ENCODE results near the gene SETD3. TPM values are rescaled to one million over a fixed set of nuclear protein-coding genes. Genes with fewer than 3 reads are reported as not detected.

Gene SETD3
- total RNA-seq, 1 donor from 2014 or later = 62.8 TPM

DNA sequence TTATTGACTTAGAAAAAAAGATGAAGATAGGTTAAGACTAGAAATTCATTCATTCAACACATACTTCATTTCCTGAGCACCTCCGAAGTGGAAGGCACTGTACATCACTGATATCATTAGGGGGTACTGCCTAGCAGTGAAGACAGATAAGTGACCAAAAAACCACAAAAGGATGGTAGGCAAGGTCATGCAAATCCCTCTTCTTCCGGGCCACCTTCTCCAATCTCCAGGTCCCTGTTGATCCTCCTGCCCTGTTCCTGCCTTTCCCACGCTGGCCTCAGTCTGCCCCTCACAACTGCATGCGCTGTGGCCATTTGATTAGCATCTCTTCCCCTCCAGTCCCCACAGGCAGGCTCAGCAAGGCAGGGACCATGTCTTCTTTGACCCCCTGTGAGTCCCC, 60.8 kb downstream of the SETD3 start:
- no peaks in the 10 kb centered on the region for H3K9me3 Mint-ChIP-seq (ENCODE audit: unreplicated experiment)
- H3K4me3 Mint-ChIP-seq (ENCODE audit: unreplicated experiment) = no peak overlapping the region
- H3K4me2 ChIP-seq (ENCODE audit: low read length) = no peak overlapping the region
- H3K9ac ChIP-seq (ENCODE audit: low read length) = no peak overlapping the region
- no peak overlapping the region for H3K4me3 ChIP-seq (ENCODE audit: insufficient read depth, low read depth, low read length)
- H3K27me3 ChIP-seq (ENCODE audit: insufficient read depth, low read length) = no peaks in the 10 kb centered on the region
- no peaks in the 10 kb centered on the region for H3K9me3 ChIP-seq (ENCODE audit: insufficient read depth, low read depth, low read length)
- H3K27ac ChIP-seq (ENCODE audit: low read depth, low read length) = no peak overlapping the region
- no peaks in the 10 kb centered on the region for H3K36me3 ChIP-seq (ENCODE audit: insufficient read depth, low read length)
- H3K4me1 ChIP-seq (ENCODE audit: insufficient read depth, low read length) = no peaks in the 10 kb centered on the region
- H2AFZ ChIP-seq (ENCODE audit: low read depth, low read length) = no peak overlapping the region
- FAIRE-seq (no peak), DNase-seq (ENCODE audit: low read depth) (no peak)
- H4K20me1 ChIP-seq (ENCODE audit: insufficient read depth, low read length) = peaks cover 14% of the 10 kb centered on the region
- no peak overlapping the region for H3K27ac Mint-ChIP-seq (ENCODE audit: unreplicated experiment)
- no peaks in the 10 kb centered on the region for H3K79me2 ChIP-seq (ENCODE audit: insufficient read depth, low read length)
- peaks cover 2% of the 10 kb centered on the region for H3K36me3 Mint-ChIP-seq (ENCODE audit: low read depth, unreplicated experiment)
- peaks cover 19% of the 10 kb centered on the region for H3K4me1 Mint-ChIP-seq (ENCODE audit: low read depth, unreplicated experiment)
- TF ChIP-seq, protein P1, sequence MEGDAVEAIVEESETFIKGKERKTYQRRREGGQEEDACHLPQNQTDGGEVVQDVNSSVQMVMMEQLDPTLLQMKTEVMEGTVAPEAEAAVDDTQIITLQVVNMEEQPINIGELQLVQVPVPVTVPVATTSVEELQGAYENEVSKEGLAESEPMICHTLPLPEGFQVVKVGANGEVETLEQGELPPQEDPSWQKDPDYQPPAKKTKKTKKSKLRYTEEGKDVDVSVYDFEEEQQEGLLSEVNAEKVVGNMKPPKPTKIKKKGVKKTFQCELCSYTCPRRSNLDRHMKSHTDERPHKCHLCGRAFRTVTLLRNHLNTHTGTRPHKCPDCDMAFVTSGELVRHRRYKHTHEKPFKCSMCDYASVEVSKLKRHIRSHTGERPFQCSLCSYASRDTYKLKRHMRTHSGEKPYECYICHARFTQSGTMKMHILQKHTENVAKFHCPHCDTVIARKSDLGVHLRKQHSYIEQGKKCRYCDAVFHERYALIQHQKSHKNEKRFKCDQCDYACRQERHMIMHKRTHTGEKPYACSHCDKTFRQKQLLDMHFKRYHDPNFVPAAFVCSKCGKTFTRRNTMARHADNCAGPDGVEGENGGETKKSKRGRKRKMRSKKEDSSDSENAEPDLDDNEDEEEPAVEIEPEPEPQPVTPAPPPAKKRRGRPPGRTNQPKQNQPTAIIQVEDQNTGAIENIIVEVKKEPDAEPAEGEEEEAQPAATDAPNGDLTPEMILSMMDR (IDR thresholded peaks at IDR 0.05; ENCODE audit: insufficient read depth, low read depth, low read length) = no peak
- no peak for TF ChIP-seq EZH2 (IDR thresholded peaks at IDR 0.05; ENCODE audit: insufficient read depth, low read length)
- no peaks in the 10 kb centered on the region for H3K27me3 Mint-ChIP-seq (ENCODE audit: low read depth, unreplicated experiment)

DNA sequence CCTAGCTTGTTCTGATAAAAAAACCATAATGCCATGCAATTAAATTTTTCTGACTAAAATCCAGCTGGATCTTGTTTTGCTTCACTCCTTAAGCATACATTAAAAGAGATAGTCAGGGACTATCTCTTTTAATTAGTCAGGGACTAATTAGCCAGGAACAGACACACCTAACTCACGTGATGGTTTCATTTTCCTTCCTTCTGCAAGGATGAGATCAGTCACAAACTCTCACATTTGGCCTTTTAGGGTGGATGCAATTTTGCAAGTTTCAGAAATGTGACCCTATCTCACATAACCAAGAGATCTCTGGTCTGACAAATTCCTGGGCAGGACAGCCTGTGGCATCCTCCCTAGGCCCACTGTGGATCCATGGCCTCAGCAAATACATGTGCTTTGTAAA, 62.4 kb downstream of the SETD3 start:
- no peak for DNase-seq (ENCODE audit: low read depth)
- Histone ChIP-seq H3K4me3 (ENCODE audit: insufficient read depth, low read depth, low read length) (no peak overlapping the region), H3K9ac (ENCODE audit: low read length) (no peak overlapping the region), H3K27ac (ENCODE audit: low read depth, low read length) (no peak overlapping the region), H3K4me2 (ENCODE audit: low read length) (no peak overlapping the region), H3K27me3 (ENCODE audit: insufficient read depth, low read length) (no peaks in the 10 kb centered on the region), H2AFZ (ENCODE audit: low read depth, low read length) (no peak overlapping the region), H3K36me3 (ENCODE audit: insufficient read depth, low read length) (no peaks in the 10 kb centered on the region), H4K20me1 (ENCODE audit: insufficient read depth, low read length) (peaks cover 14% of the 10 kb centered on the region), H3K79me2 (ENCODE audit: insufficient read depth, low read length) (no peaks in the 10 kb centered on the region), H3K9me3 (ENCODE audit: insufficient read depth, low read depth, low read length) (no peaks in the 10 kb centered on the region), H3K4me1 (ENCODE audit: insufficient read depth, low read length) (no peaks in the 10 kb centered on the region)
- Mint-ChIP-seq H3K27ac (ENCODE audit: unreplicated experiment) (no peak overlapping the region), H3K36me3 (ENCODE audit: low read depth, unreplicated experiment) (peaks cover 2% of the 10 kb centered on the region), H3K4me3 (ENCODE audit: unreplicated experiment) (no peak overlapping the region), H3K27me3 (ENCODE audit: low read depth, unreplicated experiment) (no peaks in the 10 kb centered on the region), H3K9me3 (ENCODE audit: unreplicated experiment) (no peaks in the 10 kb centered on the region), H3K4me1 (ENCODE audit: low read depth, unreplicated experiment) (peaks cover 14% of the 10 kb centered on the region)
- FAIRE-seq = no peak
- TF ChIP-seq, protein P1 (IDR thresholded peaks at IDR 0.05; ENCODE audit: insufficient read depth, low read depth, low read length) = no peak
- TF ChIP-seq EZH2 (IDR thresholded peaks at IDR 0.05; ENCODE audit: insufficient read depth, low read length) = no peak

DNA sequence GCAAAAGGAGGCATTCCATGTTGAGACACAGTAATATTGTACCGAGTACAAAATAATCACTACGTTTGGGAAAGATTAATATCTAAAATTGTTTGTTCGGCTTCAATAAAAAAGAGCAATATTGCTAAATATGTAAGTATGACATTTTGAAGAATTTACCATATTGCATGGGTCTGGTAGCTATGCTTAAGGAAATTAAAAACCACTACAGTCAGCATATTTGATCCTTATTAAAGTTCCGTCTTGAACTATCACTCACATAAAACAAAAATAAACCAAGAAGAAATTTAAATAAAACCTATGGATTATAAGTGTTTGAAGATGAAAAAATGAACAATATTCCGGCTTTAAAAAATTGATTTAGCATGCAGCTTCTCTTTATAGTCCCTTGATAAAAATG, 63.8 kb downstream of the SETD3 start:
- H3K4me1 Mint-ChIP-seq (ENCODE audit: low read depth, unreplicated experiment) = peaks cover 27% of the 10 kb centered on the region
- H3K36me3 ChIP-seq (ENCODE audit: insufficient read depth, low read length) = no peaks in the 10 kb centered on the region
- H3K36me3 Mint-ChIP-seq (ENCODE audit: low read depth, unreplicated experiment) = peaks cover 2% of the 10 kb centered on the region
- H3K4me3 ChIP-seq (ENCODE audit: insufficient read depth, low read depth, low read length) = no peak overlapping the region
- H2AFZ ChIP-seq (ENCODE audit: low read depth, low read length) = no peak overlapping the region
- H3K4me3 Mint-ChIP-seq (ENCODE audit: unreplicated experiment) = no peak overlapping the region
- DNase-seq (ENCODE audit: low read depth) = no peak
- peaks cover 12% of the 10 kb centered on the region for H4K20me1 ChIP-seq (ENCODE audit: insufficient read depth, low read length)
- no peaks in the 10 kb centered on the region for H3K9me3 Mint-ChIP-seq (ENCODE audit: unreplicated experiment)
- H3K9me3 ChIP-seq (ENCODE audit: insufficient read depth, low read depth, low read length) = no peaks in the 10 kb centered on the region
- no peaks in the 10 kb centered on the region for H3K27me3 Mint-ChIP-seq (ENCODE audit: low read depth, unreplicated experiment)
- no peak overlapping the region for H3K4me2 ChIP-seq (ENCODE audit: low read length)
- H3K27me3 ChIP-seq (ENCODE audit: insufficient read depth, low read length) = no peaks in the 10 kb centered on the region
- H3K27ac Mint-ChIP-seq (ENCODE audit: unreplicated experiment) = no peak overlapping the region
- TF ChIP-seq, protein P1 (IDR thresholded peaks at IDR 0.05; ENCODE audit: insufficient read depth, low read depth, low read length) = no peak
- no peak for TF ChIP-seq EZH2 (IDR thresholded peaks at IDR 0.05; ENCODE audit: insufficient read depth, low read length)
- no peaks in the 10 kb centered on the region for H3K79me2 ChIP-seq (ENCODE audit: insufficient read depth, low read length)
- no peak for FAIRE-seq
- H3K4me1 ChIP-seq (ENCODE audit: insufficient read depth, low read length) = peaks cover 6% of the 10 kb centered on the region
- no peak overlapping the region for H3K27ac ChIP-seq (ENCODE audit: low read depth, low read length)
- H3K9ac ChIP-seq (ENCODE audit: low read length) = no peak overlapping the region
